22Rv1 (cell line): Measurements from ENCODE around the gene DUSP14.

Experiments used
- CTCF ChIP-seq: fragments of 450-650 bp; IDR thresholded peaks from 2 replicates; pipeline ENCODE4 v1.5.1; 2017; ENCODE audit warnings: mild to moderate bottlenecking
- ZFX ChIP-seq: fragments of 450-650 bp; IDR thresholded peaks from 2 replicates; pipeline ENCODE4 v1.6.1; 2017; ENCODE audit warnings: antibody characterized with exemption, borderline replicate concordance

- no peak for TF ChIP-seq CTCF
- no peak for TF ChIP-seq ZFX
Observed at GRCh38 chr17:37557482-37557881, 67.8 kb downstream of the DUSP14 start.
